C4-2B (cell line): Measurements from ENCODE around the gene REC8.

Experiments
- CTCF ChIP-seq: fragments of 450-650 bp; conservative IDR thresholded peaks from 2 replicates; pipeline ENCODE4 v1.5.1; 2017; ENCODE audit warnings: mild to moderate bottlenecking
- ZFX ChIP-seq: fragments of 450-650 bp; IDR thresholded peaks from 2 replicates; pipeline ENCODE4 v1.6.1; 2017

DNA sequence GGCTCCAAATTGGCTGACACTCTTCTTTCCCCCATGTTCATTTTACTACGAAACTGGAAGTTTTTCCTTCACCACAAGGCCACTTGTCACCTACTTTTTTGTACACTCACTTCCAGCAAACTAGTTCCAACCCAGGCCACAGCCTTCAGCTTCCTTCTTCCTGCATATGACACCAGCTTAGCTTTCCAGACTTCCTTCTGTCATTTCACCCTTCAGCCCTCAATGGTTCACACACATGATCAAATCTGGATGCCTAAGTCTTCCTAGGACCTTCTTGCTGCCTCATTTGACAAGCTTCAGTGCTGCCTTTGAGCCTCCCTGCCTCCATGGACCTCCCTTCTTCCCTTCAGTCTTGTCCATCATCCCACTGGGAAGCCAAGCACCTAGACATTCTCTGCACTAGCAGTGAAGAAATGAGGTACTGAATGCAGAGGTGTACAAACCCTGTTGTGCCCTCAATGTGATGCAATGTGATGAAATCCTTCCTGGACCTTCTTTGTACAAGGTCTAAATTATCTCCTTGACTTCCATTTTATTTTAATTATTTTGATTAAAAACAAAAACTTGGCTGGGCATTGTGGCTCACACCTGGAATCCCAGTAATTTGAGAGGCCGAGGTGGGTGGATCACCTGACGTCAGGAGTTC, 4.3 kb upstream of the REC8 start:
- TF ChIP-seq CTCF (no peak), ZFX (no peak)
